Mammary epithelial cell (primary cell): Measurements from ENCODE around the gene PDE1C.

Experiments used
- CTCF ChIP-seq, 2 donors: IDR thresholded peaks in 1 of 2; conservative IDR thresholded peaks in 1 of 2; 2 replicates each; pipeline ENCODE4 v1.5.1; 2011 to 2012; ENCODE audit warnings: inconsistent platforms in 2 of 2, low read length in 2 of 2, mild to moderate bottlenecking in 2 of 2, control low read depth in 1 of 2, low read depth in 1 of 2; ENCODE audit not compliant: insufficient read depth in 1 of 2; ENCODE audit errors: extremely low read depth in 1 of 2
- EZH2 ChIP-seq: IDR thresholded peaks from 2 replicates; pipeline ENCODE4 v1.6.1; 2012; ENCODE audit warnings: low read length, inconsistent platforms, borderline replicate concordance

GRCh38 chr7:31825576-31825975, 244.6 kb downstream of the PDE1C start:
- TF ChIP-seq CTCF (conservative IDR thresholded peaks at IDR 0.05 in 1 of 2, IDR thresholded peaks at IDR 0.05 in 1 of 2; ENCODE audit: extremely low read depth in 1 of 2, insufficient read depth in 1 of 2, low read depth in 1 of 2, low read length in 2 of 2) (no peak), EZH2 (no peak)
